Keratinocyte (primary cell): Measurements from ENCODE around the gene SLC19A1. TPM values are rescaled to one million over a fixed set of nuclear protein-coding genes. Genes with fewer than 3 reads are reported as not detected.

Experiments
- DNase-seq: peaks from one replicate; pipeline ENCODE4 v3.0.0-alpha.2; 2011; ENCODE audit warnings: low read depth, missing footprints, low spot score
- FAIRE-seq: peaks from 2 replicates; lab custom pipeline; 2011; peaks lifted over from hg19 to GRCh38; lab: Jason Lieb, UNC
- H2AFZ ChIP-seq: 2 replicates; pipeline ENCODE4 v1.6.0; 2012; ENCODE audit warnings: low read length, control low read depth, inconsistent platforms; ENCODE audit not compliant: control insufficient read depth
- H3K27ac ChIP-seq: 2 replicates; pipeline ENCODE4 v1.5.1; 2011; ENCODE audit warnings: low read length; ENCODE audit not compliant: control insufficient read depth, insufficient read depth
- H3K27me3 ChIP-seq: 3 replicates; pipeline ENCODE4 v1.6.0; 2011; ENCODE audit warnings: low read length; ENCODE audit not compliant: control insufficient read depth, insufficient read depth; ENCODE audit errors: extremely low read depth
- H3K36me3 ChIP-seq, 2 experiments: 2 replicates in 1 of 2; 3 replicates in 1 of 2; pipeline ENCODE4 v1.5.1; 2011; ENCODE audit warnings: low read length in 2 of 2, mild to moderate bottlenecking in 1 of 2; ENCODE audit not compliant: control insufficient read depth in 2 of 2, insufficient read depth in 2 of 2; ENCODE audit errors: extremely low read depth in 1 of 2
- H3K4me1 ChIP-seq: 3 replicates; pipeline ENCODE4 v1.5.1; 2011; ENCODE audit warnings: low read length; ENCODE audit not compliant: control insufficient read depth, insufficient read depth; ENCODE audit errors: extremely low read depth
- H3K4me2 ChIP-seq: 3 replicates; pipeline ENCODE4 v1.6.0; 2011; ENCODE audit warnings: low read depth, low read length; ENCODE audit not compliant: control insufficient read depth, insufficient read depth; ENCODE audit errors: extremely low read depth
- H3K4me3 ChIP-seq, 3 experiments: fragments of 200-600 bp in 1 of 3; sonication (generic) in 1 of 3; 2 replicates in 2 of 3; 3 replicates in 1 of 3; pipeline ENCODE4 v1.5.1; 2011 to 2016; ENCODE audit warnings: low read length in 3 of 3, mild to moderate bottlenecking in 3 of 3, control low read depth in 2 of 3, inconsistent platforms in 1 of 3, low read depth in 1 of 3, mixed read lengths in 1 of 3, mixed run types in 1 of 3, moderate library complexity in 1 of 3; ENCODE audit not compliant: control insufficient read depth in 2 of 3, insufficient read depth in 2 of 3; ENCODE audit errors: extremely low read depth in 1 of 3
- H3K79me2 ChIP-seq: 2 replicates; pipeline ENCODE4 v1.6.0; 2012; ENCODE audit warnings: low read length; ENCODE audit not compliant: control insufficient read depth, insufficient read depth
- H3K9ac ChIP-seq: 3 replicates; pipeline ENCODE4 v1.6.0; 2011; ENCODE audit warnings: low read length; ENCODE audit not compliant: control insufficient read depth, insufficient read depth; ENCODE audit errors: extremely low read depth
- H3K9me1 ChIP-seq: 3 replicates; pipeline ENCODE4 v1.6.0; 2011; ENCODE audit warnings: low read length; ENCODE audit not compliant: control insufficient read depth, insufficient read depth; ENCODE audit errors: extremely low read depth
- H3K9me3 ChIP-seq: 2 replicates; pipeline ENCODE4 v1.5.1; 2012; ENCODE audit warnings: low read depth, low read length; ENCODE audit not compliant: control insufficient read depth
- H4K20me1 ChIP-seq: 3 replicates; pipeline ENCODE4 v1.6.0; 2011; ENCODE audit warnings: low read length; ENCODE audit not compliant: control insufficient read depth, insufficient read depth; ENCODE audit errors: extremely low read depth
- CTCF ChIP-seq, 3 experiments: IDR thresholded peaks in 1 of 3; conservative IDR thresholded peaks in 1 of 3; optimal IDR thresholded peaks in 1 of 3; 2 replicates in 2 of 3; 3 replicates in 1 of 3; pipeline versions ENCODE3 to v1.5.1; 2011; ENCODE audit warnings: low read length in 3 of 3, mild to moderate bottlenecking in 3 of 3, moderate library complexity in 2 of 3, control low read depth in 1 of 3, inconsistent platforms in 1 of 3; ENCODE audit not compliant: insufficient read depth in 2 of 3; ENCODE audit errors: extremely low read depth in 1 of 3
- EZH2 ChIP-seq: IDR thresholded peaks from one replicate; pipeline ENCODE4 v1.6.1; 2012; ENCODE audit warnings: inconsistent platforms, mild to moderate bottlenecking, low read length, moderate library complexity
- dilution Hi-C: fragments of 300-500 bp; cut with MboI; formaldehyde crosslinking; loops from one replicate; pipeline ENCODE4 v1.7.0; 2020; ENCODE audit warnings: low sequenced_read_pairs; ENCODE audit not compliant: extremely low pct_ligation_motif_present
- polyA plus RNA-seq, 5 experiments: library from polyadenylated mRNA; depleted of rRNA in 3 of 5; stranded (reverse) in 3 of 5; stranded (forward) in 1 of 5; unstranded in 1 of 5; fragments of >200 nt; gene quantifications; 1 replicate in 1 of 5; 2 replicates in 3 of 5; 3 replicates in 1 of 5; pipeline versions ENCODE4 v1.2.1 to v1.2.3, GENCODE V29; 2011 to 2012; ENCODE audit warnings: missing spikeins in 2 of 5, low read depth in 1 of 5, low replicate concordance in 1 of 5

The SLC19A1 gene
- polyA plus RNA-seq, 1 donor (not counting 4 experiments of a cell fraction or from before 2014, with no cell fraction given): 3.8 TPM

- Histone ChIP-seq H3K4me3 (no peak overlapping the region), H3K9ac (no peak overlapping the region), H3K79me2 (no peaks in the 10 kb centered on the region), H3K4me1 (no peaks in the 10 kb centered on the region), H3K27me3 (no peaks in the 10 kb centered on the region), H3K9me1 (no peaks in the 10 kb centered on the region), H4K20me1 (no peaks in the 10 kb centered on the region), H3K9me3 (no peaks in the 10 kb centered on the region), H3K36me3 (peaks cover 0 to 6% of the 10 kb centered on the region in 2 experiments), H3K4me2 (no peak overlapping the region), H3K27ac (no peak overlapping the region), H2AFZ (no peak overlapping the region)
- DNase-seq (no peak), FAIRE-seq (no peak)
- TF ChIP-seq CTCF (optimal IDR thresholded peaks at IDR 0.05 in 1 of 3, IDR thresholded peaks at IDR 0.05 in 1 of 3, conservative IDR thresholded peaks at IDR 0.05 in 1 of 3; ENCODE audit: extremely low read depth in 1 of 3, insufficient read depth in 2 of 3, low read length in 3 of 3) (no peak), EZH2 (no peak)
- dilution Hi-C loops: no loop called here
Measured at GRCh38 chr21:45507523-45507875, 34.7 kb downstream of the SLC19A1 start.

DNA sequence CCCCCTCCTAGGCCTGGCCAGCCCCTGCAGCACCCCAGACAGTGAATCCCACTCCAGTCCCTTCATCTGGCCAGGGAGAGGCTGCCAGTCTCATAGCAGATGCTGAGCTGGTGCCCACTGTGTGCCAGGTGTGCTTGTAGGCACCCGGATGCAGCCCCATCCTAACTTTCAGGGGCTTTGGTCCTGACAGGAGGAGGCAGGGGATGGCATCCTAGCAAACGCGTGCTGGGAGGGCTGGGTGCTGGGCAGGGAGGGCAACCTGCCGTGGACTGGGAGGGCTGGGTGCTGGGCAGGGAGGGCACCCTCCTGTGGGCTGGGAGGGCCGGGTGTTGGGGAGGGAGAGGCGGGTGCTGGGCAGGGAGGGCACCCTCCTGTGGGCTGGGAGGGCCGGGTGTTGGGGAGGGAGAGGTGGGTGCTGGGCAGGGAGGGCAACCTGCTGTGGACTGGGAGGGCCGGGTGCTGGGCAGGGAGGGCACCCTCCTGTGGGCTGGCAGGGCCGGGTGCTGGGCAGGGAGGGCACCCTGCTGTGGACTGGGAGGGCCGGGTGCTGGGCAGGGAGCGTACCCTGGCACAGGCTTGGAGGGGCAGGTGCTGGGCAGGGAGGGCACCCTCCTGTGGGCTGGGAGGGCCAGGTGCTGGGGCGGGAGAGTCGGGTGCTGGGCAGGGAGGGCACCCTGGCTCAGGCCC, 35.3 kb downstream of the SLC19A1 start:
- Histone ChIP-seq H3K4me2 (no peak overlapping the region), H3K9ac (no peak overlapping the region), H3K4me3 (no peak overlapping the region), H3K9me3 (no peaks in the 10 kb centered on the region), H3K9me1 (no peaks in the 10 kb centered on the region), H3K27ac (no peak overlapping the region), H3K36me3 (peaks cover 0 to 6% of the 10 kb centered on the region in 2 experiments), H4K20me1 (no peaks in the 10 kb centered on the region), H3K4me1 (no peaks in the 10 kb centered on the region), H3K79me2 (no peaks in the 10 kb centered on the region), H2AFZ (no peak overlapping the region), H3K27me3 (no peaks in the 10 kb centered on the region)
- DNase-seq (no peak), FAIRE-seq (no peak)
- TF ChIP-seq EZH2 (no peak), CTCF (optimal IDR thresholded peaks at IDR 0.05 in 1 of 3, IDR thresholded peaks at IDR 0.05 in 1 of 3, conservative IDR thresholded peaks at IDR 0.05 in 1 of 3; ENCODE audit: extremely low read depth in 1 of 3, insufficient read depth in 2 of 3, low read length in 3 of 3) (no peak)
- dilution Hi-C loops: no loop called here
